HG02623 (cell line): ENCODE measurements around the gene DMRT1.

Experiments used
- ATAC-seq: cut with Tn5 transposase; IDR thresholded peaks from one replicate; pipeline ENCODE4 v1.9.1; 2021; ENCODE audit warnings: moderate library complexity; ENCODE audit not compliant: unreplicated experiment

The DMRT1 gene

GRCh38 chr9:920927-921326, 79.4 kb downstream of the DMRT1 start:
- no peak for ATAC-seq

GRCh38 chr9:922171-922570, 80.7 kb downstream of the DMRT1 start:
- ATAC-seq = no peak

- ATAC-seq = no peak
Observed at GRCh38 chr9:922731-923130, 81.2 kb downstream of the DMRT1 start.

- no peak for ATAC-seq
Observed at GRCh38 chr9:926976-927375, 85.5 kb downstream of the DMRT1 start.

GRCh38 chr9:928363-929042, 87.0 kb downstream of the DMRT1 start:
- no peak for ATAC-seq

GRCh38 chr9:929719-930118, 88.2 kb downstream of the DMRT1 start:
- ATAC-seq = no peak

GRCh38 chr9:933356-933755, 91.9 kb downstream of the DMRT1 start:
- no peak for ATAC-seq

GRCh38 chr9:935348-935965, 94.0 kb downstream of the DMRT1 start:
- ATAC-seq = no peak

GRCh38 chr9:942805-943580, 101.5 kb downstream of the DMRT1 start:
- ATAC-seq = no peak

- no peak for ATAC-seq
Observed at GRCh38 chr9:947985-948384, 106.5 kb downstream of the DMRT1 start.

- ATAC-seq = no peak
Observed at GRCh38 chr9:948497-948896, 107.0 kb downstream of the DMRT1 start.

GRCh38 chr9:950139-950538, 108.6 kb downstream of the DMRT1 start:
- ATAC-seq = no peak

GRCh38 chr9:952546-952945, 111.0 kb downstream of the DMRT1 start:
- no peak for ATAC-seq

GRCh38 chr9:959105-959504, 117.6 kb downstream of the DMRT1 start:
- ATAC-seq = no peak

- ATAC-seq = no peak
Observed at GRCh38 chr9:959914-960313, 118.4 kb downstream of the DMRT1 start.

GRCh38 chr9:962023-962422, 120.5 kb downstream of the DMRT1 start:
- no peak for ATAC-seq

- ATAC-seq = no peak
Observed at GRCh38 chr9:965497-965896, 124.0 kb downstream of the DMRT1 start.

- ATAC-seq = no peak
Observed at GRCh38 chr9:966870-967269, 125.4 kb downstream of the DMRT1 start.

- ATAC-seq = no peak
Observed at GRCh38 chr9:967436-967835, 125.9 kb downstream of the DMRT1 start.

- no peak for ATAC-seq
Observed at GRCh38 chr9:967903-968641, 126.6 kb downstream of the DMRT1 start.
